ENCODE measurements around the gene F12.

DNA sequence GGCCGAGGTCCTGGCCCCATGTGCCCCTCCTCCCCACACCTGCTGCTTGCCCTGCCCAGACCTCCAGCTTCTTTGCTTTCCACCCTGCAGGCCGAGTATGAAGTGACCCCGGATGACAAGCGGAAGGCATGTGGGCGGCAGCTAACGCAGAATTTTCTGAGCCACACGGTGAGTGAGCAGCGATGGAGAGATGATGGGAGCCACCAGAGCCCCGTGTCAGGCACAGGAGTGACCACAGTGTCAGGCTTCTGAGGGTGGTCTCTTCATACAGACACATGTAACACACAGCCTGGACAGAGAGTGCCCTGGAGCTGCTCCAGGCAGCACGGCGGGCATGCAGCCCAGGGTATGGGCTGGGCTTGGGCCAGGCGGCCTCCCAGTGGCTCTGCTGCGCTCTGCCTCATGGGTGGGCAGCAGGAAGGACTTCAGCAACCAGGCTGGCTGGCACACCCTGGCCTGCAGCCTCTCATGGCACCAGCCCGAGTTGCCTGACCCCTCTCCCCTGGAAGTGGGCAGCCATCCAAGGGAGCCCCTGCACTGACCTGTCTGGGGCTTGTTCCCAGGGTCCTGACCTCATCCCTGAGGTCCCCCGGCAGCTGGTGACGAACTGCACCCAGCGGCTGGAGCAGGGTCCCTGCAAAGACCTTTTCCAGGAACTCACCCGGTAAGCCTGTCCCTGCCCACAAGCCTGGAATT, 22.9 kb upstream of the F12 start:
- no peak for TF ChIP-seq EZH2 (IDR thresholded peaks at IDR 0.05)
- TF ChIP-seq, protein P1, sequence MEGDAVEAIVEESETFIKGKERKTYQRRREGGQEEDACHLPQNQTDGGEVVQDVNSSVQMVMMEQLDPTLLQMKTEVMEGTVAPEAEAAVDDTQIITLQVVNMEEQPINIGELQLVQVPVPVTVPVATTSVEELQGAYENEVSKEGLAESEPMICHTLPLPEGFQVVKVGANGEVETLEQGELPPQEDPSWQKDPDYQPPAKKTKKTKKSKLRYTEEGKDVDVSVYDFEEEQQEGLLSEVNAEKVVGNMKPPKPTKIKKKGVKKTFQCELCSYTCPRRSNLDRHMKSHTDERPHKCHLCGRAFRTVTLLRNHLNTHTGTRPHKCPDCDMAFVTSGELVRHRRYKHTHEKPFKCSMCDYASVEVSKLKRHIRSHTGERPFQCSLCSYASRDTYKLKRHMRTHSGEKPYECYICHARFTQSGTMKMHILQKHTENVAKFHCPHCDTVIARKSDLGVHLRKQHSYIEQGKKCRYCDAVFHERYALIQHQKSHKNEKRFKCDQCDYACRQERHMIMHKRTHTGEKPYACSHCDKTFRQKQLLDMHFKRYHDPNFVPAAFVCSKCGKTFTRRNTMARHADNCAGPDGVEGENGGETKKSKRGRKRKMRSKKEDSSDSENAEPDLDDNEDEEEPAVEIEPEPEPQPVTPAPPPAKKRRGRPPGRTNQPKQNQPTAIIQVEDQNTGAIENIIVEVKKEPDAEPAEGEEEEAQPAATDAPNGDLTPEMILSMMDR (IDR thresholded peaks at IDR 0.05) = no peak

All from neural progenitor cell (in vitro differentiated cells).